Heart right ventricle (tissue), 16 donors: Measurements from ENCODE around the gene ERF. TPM values are rescaled to one million over a fixed set of nuclear protein-coding genes. Genes with fewer than 3 reads are reported as not detected.

Experiments
- ATAC-seq, 8 donors: fragments of 200-7000 bp; cut with Tn5 transposase; one replicate each; pipeline ENCODE4 v1.9.1; 2020; ENCODE audit warnings: mild to moderate bottlenecking in 8 of 8, moderate library complexity in 8 of 8, moderate number of reproducible peaks in 1 of 8
- DNase-seq, 2 donors: peaks; one replicate each; pipeline ENCODE4 v3.0.0-alpha.2; 2020
- H3K27ac ChIP-seq, 10 donors: fragments of 200-600 bp; sonication (generic) in 2 of 10; one replicate each; pipeline versions ENCODE4 v1.5.0 to v1.8.0; 2020 to 2022; ENCODE audit warnings: mild to moderate bottlenecking in 3 of 10
- H3K27me3 ChIP-seq, 7 donors: fragments of 200-600 bp; one replicate each; pipeline ENCODE4 v1.8.0; 2021 to 2022; ENCODE audit warnings: mild to moderate bottlenecking in 2 of 7
- H3K36me3 ChIP-seq, 9 donors: fragments of 200-600 bp; sonication (generic) in 1 of 9; one replicate each; pipeline versions ENCODE4 v1.5.0 to v1.8.0; 2020 to 2022; ENCODE audit warnings: mild to moderate bottlenecking in 2 of 9
- H3K4me1 ChIP-seq, 9 donors: fragments of 200-600 bp; sonication (generic) in 1 of 9; one replicate each; pipeline versions ENCODE4 v1.5.0 to v1.8.0; 2020 to 2022; ENCODE audit warnings: mild to moderate bottlenecking in 4 of 9
- H3K4me3 ChIP-seq, 10 donors: fragments of 200-600 bp; sonication (generic) in 2 of 10; one replicate each; pipeline versions ENCODE4 v1.5.0 to v1.8.0; 2020 to 2022; ENCODE audit warnings: mild to moderate bottlenecking in 7 of 10, moderate library complexity in 2 of 10
- H3K9me3 ChIP-seq, 11 donors: fragments of 200-600 bp in 10 of 11; sonication (generic) in 2 of 11; one replicate each; pipeline versions ENCODE4 v1.5.0 to v1.8.0; 2013 to 2022; ENCODE audit warnings: mild to moderate bottlenecking in 2 of 11, control low read depth in 1 of 11, moderate library complexity in 1 of 11
- WGBS, 2 donors: extraction: QIAGEN DNeasy Blood & Tissue Kit; methylation state at CpG; one replicate each; pipeline ENCODE4 v1.1.7; 2013; ENCODE audit warnings: inconsistent platforms in 1 of 2; 5-methylcytosine and 5-hydroxymethylcytosine counted together
- intact Hi-C, 10 donors: fragments of 100-400 bp; cut with DNase I; formaldehyde crosslinking; loops; one replicate each; pipeline versions ENCODE4 v1.11.1 to v1.14.2; 2022
- polyA plus RNA-seq, 2 donors: library from polyadenylated mRNA; stranded (reverse); fragments of 200-250 nt; gene quantifications; one replicate each; pipeline ENCODE4 v1.2.3, GENCODE V29; 2013
- total RNA-seq, 10 donors: library from RNA; stranded (reverse); fragmentation: NEBNext Ultra II Directional in 3 of 10; extraction: Animal tissue kit (Norgen Biotek cat#: 25700) in 3 of 10; gene quantifications; one replicate each; pipeline versions ENCODE4 v1.2.1 to v1.2.4, GENCODE V29; 2021 to 2023
- TF ChIP-seq, protein P1 (sequence below), 9 donors: fragments of 200-600 bp; sonication (generic) in 2 of 9; IDR thresholded peaks; one replicate each; pipeline versions ENCODE4 v1.5.0 to v1.8.0; 2021 to 2022; ENCODE audit warnings: antibody characterized with exemption in 9 of 9, mild to moderate bottlenecking in 5 of 9, moderate library complexity in 1 of 9
- donor health status: Arrhythmogenic right ventricular cardiomyopathy.
- donor health status: ischemic (EF 13 %, LVEDD 7.1; RV severe dilation, severe dysfunction).
- donor health status: healthy with polysubstance abuse.
- donor health status: DM: no; HTN: yes; CAD: no.
- donor health status: DM: no; HTN: no; CAD: no.
- donor health status: ischemic (EF 25% LVEDD 6.9; RV normal size, moderate dysfunction).
- donor health status: ischemic (EF 25% LVEDD 5.7; RV mildly dilated, moderate dysfunction).
- donor health status: healthy.
- donor health status: DM: yes; HTN: yes; CAD: no.
- donor health status: Ischemic cardiomyopathy.
- donor health status: ischemic (EF 35%, LVEDD 5.7; RV mildly dilated, moderate dysfunction).
- donor health status: nonischemic (EF 11% LVEDD 7.7; RV severe dilation, severe dysfunction).
- donor health status: DM: yes; HTN: yes; CAD: no.
- donor health status: PGD.
- donor health status: ischemic (EF 29% LVEDD 5.4; RV normal size, mild dysfunction).
- donor health status: nonischemic (EF 23%, LVEDD 6.1; RV moderate dilation, normal function).

The ERF gene
- total and polyA plus RNA-seq, 12 donors = 29.8 to 49.0 (median 32.9) TPM

DNA sequence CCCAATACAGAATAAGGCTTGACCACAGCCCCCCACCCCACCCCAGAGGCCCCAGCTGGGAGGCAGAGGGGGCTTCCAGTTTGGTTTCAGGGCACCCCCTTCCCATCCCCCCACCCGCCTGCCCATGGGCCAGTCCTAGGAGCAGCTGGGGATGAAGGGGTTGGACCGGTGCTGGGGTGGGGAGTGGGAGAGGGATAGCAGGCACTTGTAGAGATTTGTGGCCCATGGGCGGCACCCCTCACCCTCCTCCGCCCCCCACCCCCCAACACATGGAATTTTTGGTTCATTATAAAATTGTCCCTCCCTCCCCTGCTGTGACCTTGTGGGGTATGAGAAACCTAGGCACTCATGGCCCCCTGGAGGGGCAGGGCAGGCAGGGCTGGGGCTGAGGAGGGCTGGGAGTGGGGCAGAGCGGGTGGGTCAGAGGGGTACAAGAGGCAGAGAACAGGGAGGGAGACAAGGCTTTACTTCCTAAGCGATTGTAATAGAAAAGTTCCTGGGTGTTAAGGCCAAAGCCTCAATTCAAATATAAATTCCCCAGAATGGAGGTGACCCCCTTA, 7.2 kb downstream of the ERF start:
- H3K27ac ChIP-seq = peak overlapping the region in 7 of 10 donors; percentile 16 to 100 (median 52)
- peaks cover 0 to 37% (median 7%) of the 10 kb centered on the region in 9 donors for H3K36me3 ChIP-seq
- no peaks in the 10 kb centered on the region for H3K27me3 ChIP-seq
- H3K4me1 ChIP-seq = peaks cover 42 to 89% (median 79%) of the 10 kb centered on the region in 9 donors
- DNase-seq = no peak
- no peaks in the 10 kb centered on the region for H3K9me3 ChIP-seq
- intact Hi-C loops = loop anchor here in 9 of 10 donors (2.0 to 10.0 kb wide), 5 partner anchors 31 to 187 kb away; no protein-coding TSS in a partner anchor
- ATAC-seq = no peak
- WGBS, 2 donors = 86 to 89% methylated on average over 6 of the region's 6 CpGs
- no peak overlapping the region for H3K4me3 ChIP-seq
- TF ChIP-seq, protein P1, sequence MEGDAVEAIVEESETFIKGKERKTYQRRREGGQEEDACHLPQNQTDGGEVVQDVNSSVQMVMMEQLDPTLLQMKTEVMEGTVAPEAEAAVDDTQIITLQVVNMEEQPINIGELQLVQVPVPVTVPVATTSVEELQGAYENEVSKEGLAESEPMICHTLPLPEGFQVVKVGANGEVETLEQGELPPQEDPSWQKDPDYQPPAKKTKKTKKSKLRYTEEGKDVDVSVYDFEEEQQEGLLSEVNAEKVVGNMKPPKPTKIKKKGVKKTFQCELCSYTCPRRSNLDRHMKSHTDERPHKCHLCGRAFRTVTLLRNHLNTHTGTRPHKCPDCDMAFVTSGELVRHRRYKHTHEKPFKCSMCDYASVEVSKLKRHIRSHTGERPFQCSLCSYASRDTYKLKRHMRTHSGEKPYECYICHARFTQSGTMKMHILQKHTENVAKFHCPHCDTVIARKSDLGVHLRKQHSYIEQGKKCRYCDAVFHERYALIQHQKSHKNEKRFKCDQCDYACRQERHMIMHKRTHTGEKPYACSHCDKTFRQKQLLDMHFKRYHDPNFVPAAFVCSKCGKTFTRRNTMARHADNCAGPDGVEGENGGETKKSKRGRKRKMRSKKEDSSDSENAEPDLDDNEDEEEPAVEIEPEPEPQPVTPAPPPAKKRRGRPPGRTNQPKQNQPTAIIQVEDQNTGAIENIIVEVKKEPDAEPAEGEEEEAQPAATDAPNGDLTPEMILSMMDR (IDR thresholded peaks at IDR 0.05) = no peak

DNA sequence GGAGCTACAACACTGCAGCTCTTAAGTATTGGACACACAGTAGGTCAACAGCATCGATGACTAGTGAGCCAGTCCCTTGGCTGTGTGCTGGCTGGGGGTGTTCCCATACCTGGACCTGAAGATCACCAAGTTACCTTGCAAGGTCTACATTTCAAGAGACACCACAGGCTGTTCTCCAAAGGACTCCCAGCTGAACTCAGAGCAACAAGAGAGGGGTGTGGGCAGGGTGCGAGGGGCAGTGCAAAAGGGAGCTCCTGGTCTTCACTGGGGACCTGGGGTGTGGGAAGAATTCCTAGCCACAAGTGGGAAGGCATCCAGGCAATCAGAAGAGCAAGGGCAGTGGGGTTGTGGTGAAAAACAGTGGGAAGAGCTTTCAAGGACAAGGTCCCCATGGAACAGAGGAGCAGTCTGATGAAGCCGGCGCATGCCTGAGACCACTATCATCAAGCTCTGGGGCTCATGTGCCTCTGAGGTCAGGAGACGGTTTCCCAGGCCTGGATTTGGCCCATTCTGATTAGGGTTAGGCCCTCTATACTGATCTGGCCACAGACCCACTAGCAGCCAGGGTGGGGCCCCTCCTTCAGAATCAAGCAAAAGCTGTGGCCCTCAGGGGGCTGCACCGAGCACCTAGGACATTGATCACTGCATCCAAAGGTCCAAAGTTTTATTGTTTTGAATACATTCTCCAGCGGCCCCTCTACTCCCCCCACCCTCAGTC, 7.8 kb downstream of the ERF start:
- peaks cover 37 to 82% (median 74%) of the 10 kb centered on the region in 9 donors for H3K4me1 ChIP-seq
- H3K36me3 ChIP-seq = peaks cover 0 to 37% (median 7%) of the 10 kb centered on the region in 9 donors
- DNase-seq = no peak
- intact Hi-C loops = loop anchor here (1.0 to 10.0 kb wide), 6 partner anchors 32 to 188 kb away; no protein-coding TSS in a partner anchor
- peak overlapping the region in 8 of 10 donors; percentile 16 to 100 (median 52) for H3K27ac ChIP-seq
- H3K27me3 ChIP-seq = no peaks in the 10 kb centered on the region
- WGBS, 2 donors = 45 to 54% methylated on average over 7 of the region's 7 CpGs
- ATAC-seq = no peak
- no peak overlapping the region for H3K4me3 ChIP-seq
- TF ChIP-seq, protein P1 (IDR thresholded peaks at IDR 0.05) = no peak
- no peaks in the 10 kb centered on the region for H3K9me3 ChIP-seq

DNA sequence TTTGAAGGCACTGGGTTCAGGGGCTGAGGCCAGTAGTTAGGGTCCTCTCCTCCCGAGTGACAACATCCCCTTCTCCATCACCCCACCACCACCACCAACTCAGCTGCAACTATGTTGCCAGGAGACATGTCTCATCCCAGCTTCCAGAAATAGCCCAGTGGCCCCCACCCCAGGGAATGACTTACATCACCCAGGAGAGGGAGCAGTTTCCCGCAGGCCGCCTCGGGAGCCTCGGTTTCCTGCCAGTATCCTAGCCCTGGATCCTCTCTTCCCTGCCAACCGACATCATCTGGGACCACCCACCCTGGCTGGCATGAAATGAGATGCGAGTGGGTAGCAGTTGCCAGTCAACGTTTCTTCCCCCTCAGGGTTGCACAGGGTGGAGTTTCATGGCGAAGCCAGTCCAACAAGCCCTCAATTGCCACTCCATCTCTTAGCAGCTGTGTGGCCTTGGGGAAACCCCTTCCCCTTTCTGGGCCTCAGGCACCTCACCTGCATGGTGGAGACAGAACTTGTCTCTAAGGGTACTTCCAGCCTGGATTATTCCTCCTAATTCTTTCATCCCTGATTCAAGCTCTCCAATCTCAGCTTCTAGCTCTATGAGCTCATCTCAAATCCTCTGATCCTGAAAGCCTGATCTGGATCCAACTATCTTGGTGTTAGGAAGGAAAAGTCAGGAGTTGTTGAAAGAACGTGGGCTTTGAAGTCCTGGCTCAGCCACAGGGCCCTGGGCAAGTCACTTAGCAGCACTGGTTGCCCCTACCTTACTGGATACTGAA, 8.6 kb downstream of the ERF start:
- peaks cover 0 to 37% (median 7%) of the 10 kb centered on the region in 9 donors for H3K36me3 ChIP-seq
- WGBS, 2 donors = 12 to 15% methylated on average over 10 of the region's 10 CpGs
- intact Hi-C loops = loop anchor here (1.0 to 10.0 kb wide), 6 partner anchors 32 to 188 kb away; no protein-coding TSS in a partner anchor
- peak in 2 of 8 donors; percentile 13 to 15 for ATAC-seq
- no peaks in the 10 kb centered on the region for H3K27me3 ChIP-seq
- H3K9me3 ChIP-seq = no peaks in the 10 kb centered on the region
- TF ChIP-seq, protein P1 (IDR thresholded peaks at IDR 0.05) = peak; percentile 46 to 84 (median 70)
- no peak overlapping the region for H3K4me3 ChIP-seq
- DNase-seq = peak; percentile 72 to 82
- H3K4me1 ChIP-seq = peaks cover 30 to 81% (median 71%) of the 10 kb centered on the region in 9 donors
- H3K27ac ChIP-seq = peak overlapping the region in 8 of 10 donors; percentile 16 to 100 (median 52)

DNA sequence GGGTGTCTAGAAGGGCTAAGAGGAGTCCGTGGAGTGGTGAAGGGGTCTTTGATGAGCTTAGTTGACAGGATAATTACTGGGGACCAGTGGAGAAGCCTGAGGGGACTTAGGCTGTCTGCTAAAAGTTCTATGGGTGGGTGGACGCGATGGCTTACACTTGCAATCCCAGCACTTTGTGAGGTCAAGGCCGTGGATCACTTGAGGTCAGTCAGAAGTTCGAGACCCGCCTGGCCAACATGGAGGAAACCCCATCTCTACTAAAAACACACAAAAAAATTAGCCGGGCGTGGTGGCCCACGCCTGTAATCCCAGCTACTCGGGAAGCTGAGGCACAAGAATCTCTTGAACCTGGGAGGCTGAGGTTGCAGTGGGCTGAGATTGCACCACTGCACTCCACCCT, 9.7 kb downstream of the ERF start:
- TF ChIP-seq, protein P1 (IDR thresholded peaks at IDR 0.05) = no peak
- no peak for ATAC-seq
- H3K27ac ChIP-seq = peak overlapping the region in 9 of 10 donors; percentile 82 to 100 (median 90)
- peaks cover 23 to 81% (median 71%) of the 10 kb centered on the region in 9 donors for H3K4me1 ChIP-seq
- no peak for DNase-seq
- H3K36me3 ChIP-seq = peaks cover 0 to 41% (median 7%) of the 10 kb centered on the region in 9 donors
- 74 to 75% methylated on average over 10 of the region's 10 CpGs for WGBS, 2 donors
- H3K27me3 ChIP-seq = no peaks in the 10 kb centered on the region
- intact Hi-C loops = loop anchor here in 7 of 10 donors (2.0 to 10.0 kb wide), 6 partner anchors 34 to 190 kb away; no protein-coding TSS in a partner anchor
- no peaks in the 10 kb centered on the region for H3K9me3 ChIP-seq
- peak overlapping the region in 5 of 10 donors; percentile 76 to 95 (median 87) for H3K4me3 ChIP-seq
